GM21423 (cell line): Measurements from ENCODE around the gene TRIM17.

Experiments
- ATAC-seq: cut with Tn5 transposase; IDR thresholded peaks from one replicate; pipeline ENCODE4 v1.9.1; 2021; ENCODE audit warnings: mild to moderate bottlenecking, moderate library complexity; ENCODE audit not compliant: unreplicated experiment

Gene TRIM17

GRCh38 chr1:228416217-228416933, at the start of gene TRIM17:
Gene TRIM17, minus strand, starts transcription at chr1:228416861. Its CDS starts 1,789 bp downstream, at chr1:228415072.
- ATAC-seq = no peak

DNA sequence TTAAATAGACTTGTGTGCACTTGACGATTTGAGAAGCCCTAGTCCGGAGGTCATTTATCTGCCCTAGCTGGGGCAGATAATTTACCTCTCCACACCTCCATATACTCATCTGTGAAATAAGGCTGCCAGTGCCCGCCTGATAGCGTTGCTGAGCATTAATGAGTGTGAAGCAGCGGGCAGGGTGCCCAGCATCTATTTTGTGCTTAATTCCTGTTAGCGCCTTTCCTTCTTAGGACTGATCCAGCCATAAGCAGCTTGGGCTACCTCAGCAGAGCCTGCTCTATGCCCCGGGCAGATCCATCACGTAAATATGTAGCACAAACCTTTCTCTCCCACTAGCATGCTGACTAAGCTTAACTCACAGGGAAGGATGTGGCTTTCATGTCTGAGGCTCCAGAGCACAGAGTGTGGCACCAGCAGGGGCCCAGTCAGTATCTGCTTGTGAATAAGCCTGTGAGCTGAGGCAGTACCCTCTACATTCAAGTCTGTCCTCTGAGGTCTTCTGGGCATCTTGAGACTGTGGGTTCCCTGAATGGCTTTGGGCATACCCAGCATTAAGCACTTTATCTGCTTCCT, 49.0 kb upstream of the TRIM17 start:
- no peak for ATAC-seq

DNA sequence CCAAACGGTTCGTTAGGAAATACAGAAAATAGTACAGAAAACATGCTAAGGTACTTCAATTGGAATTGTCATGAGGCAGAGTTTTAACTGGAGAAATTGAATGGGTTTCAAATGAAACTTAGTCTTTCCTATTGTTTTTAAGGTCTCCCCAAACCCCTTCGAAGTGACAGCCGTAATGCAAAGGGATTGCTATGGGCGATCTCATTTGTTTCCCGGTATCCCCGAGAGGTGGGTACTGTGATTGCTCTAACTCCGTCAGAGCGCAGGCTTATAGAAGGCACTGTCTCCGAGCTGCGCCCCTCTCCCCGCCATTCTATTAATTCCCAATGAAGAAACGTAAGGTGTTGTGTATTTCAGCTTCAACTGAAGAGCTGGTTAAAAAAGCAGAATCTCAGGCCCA, 48.5 kb upstream of the TRIM17 start:
- no peak for ATAC-seq

DNA sequence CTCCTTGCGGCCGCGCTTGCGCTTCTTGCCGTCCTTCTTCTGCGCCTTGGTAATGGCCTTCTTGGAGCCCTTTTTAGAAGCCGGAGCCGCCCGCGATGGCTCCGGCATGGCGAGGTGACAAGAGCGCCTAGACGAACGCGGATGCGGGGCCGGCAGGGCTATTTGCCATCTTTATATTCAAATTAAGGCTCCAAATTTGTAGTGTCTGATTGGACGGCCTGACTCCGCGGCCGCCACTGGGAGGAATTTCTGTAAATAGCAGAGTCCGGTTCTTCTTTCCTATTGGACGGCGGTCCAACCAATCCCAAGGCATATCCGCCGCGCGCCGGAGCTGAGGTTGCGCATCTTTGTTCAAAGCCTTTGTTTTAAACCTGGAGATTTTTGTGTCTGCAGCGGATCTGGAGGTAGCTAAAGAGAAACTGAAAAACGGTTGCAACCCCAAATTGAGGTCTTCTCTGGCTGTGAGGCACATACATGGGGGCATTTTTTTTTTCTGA, 47.9 kb upstream of the TRIM17 start:
- peak; percentile 78 for ATAC-seq

DNA sequence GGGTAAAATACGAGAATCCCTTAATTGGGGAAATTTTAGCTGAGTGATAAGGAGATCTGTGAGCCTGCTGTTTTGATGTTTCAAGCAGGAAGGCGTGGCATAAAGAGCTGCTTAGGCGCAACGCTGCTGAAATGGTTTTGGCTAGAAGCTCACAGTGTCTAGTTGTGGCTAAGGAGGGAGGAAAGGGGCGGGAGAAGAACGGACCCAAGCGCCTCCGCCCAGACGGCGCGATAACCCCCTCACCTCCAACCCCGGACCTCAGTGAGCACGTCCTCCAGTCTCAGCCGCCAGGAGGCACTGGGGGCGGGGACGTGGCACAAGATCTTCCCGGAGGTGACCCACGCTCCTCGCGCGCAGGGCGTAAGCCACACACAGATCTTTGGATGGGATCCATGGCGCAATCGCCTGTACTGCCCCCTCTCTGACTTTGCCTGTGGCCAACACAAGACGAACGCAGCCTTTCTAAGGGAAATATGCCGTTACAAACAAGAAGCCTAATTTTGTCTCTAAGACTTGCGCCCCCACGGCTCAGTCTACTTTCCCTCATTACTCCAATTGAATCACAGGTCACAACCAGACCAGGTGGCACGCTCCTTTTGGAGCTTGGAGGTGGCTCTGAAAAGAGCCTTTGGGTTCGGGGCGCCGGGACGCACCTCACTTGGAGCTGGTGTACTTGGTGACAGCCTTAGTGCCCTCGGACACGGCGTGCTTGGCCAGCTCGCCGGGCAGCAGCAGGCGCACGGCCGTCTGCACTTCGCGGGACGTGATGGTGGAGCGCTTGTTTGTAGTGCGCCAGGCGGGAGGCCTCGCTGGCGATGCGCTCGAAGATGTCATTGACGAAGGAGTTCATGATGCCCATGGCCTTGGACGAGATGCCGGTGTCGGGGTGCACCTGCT, 47.1 kb upstream of the TRIM17 start:
- peak; percentile 47 for ATAC-seq

DNA sequence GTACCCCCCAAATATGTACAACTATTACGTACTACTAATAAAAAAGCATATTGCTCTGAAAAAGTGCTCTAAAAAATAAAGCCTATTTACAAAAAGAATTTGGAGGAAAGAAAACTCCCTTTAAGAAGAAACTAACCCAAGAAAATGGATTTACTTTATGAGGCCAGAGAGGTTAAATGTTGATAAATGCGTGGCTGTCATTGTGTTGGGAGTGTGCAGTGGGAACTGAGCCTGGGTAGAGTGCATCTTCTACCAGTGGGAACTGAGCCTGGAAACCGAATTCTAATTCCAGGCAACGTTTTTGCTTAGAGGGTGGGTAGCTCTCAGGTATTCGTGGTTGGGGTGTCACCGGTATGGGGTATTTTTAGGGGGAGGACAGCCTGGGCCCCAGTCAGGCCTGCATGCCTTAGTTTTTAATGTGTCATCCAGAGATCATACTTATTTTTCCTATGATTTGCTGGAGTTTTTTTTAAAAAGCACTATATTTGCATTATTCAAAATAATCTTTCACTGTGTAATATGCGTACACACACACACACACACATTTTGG, 46.4 kb upstream of the TRIM17 start:
- no peak for ATAC-seq

DNA sequence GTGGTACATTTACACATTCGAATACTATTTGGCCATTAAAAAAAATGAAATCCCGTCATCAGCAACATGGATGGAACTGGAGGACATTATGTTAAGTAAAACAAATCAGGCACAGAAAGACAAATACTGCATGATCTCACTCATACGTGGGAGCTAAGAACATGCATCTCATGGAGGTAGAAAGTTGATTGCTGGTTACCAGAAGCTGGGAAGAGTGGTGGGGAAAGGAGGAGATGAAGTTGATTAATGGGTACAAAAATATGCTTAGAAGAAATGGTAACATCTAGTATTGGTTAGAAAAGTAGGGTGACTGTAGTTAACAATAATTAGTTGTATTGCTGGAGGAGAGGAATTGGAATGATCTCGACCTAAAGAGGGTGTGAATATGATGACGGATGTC, 45.9 kb upstream of the TRIM17 start:
- no peak for ATAC-seq

GRCh38 chr1:228460821-228461220, 44.2 kb upstream of the TRIM17 start:
- no peak for ATAC-seq

DNA sequence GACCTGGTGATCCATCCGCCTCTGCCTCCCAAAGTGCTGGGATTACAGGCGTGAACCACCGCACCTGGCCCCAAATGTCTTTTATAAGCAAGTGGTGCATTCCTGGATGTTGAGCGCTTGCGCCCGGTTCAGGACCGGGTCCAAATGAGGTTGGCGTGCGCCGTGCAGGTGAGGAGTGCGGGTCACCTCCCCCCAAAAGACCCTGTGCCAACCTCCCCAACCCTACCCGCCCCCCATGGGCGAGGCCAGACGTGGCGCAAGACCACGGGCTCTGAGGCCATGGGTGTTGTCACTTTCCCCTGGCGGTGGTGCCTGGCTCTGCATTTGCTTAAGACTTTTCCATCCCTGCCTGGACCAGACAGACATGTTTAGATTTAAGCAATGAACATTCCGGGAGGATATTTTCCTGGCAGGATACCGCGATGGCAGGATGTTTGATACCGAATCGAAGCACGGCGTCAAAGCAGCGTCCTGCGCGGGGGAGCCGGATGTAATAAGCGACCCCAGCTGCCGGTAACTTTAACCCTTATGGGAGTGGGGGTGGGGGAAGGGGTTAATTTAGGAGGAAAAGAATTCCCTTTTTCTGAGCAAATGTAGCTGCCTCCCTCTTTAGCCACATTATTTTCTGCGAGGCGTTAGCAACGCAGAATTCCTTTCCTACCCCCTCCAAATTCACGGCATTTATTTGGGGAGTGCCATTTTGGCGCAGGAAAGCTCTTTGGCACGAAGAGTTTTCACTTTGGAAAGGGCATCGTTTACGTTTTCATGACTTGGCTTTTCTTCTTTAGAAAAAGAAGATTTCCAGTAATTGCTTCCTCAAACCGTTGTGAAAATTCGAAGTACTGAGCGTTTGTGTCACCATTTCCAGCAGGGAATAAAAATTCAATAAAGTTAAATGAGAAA, 42.7 kb upstream of the TRIM17 start:
- ATAC-seq = no peak

GRCh38 chr1:228457396-228458176, 40.9 kb upstream of the TRIM17 start:
- ATAC-seq = peak; percentile 91

DNA sequence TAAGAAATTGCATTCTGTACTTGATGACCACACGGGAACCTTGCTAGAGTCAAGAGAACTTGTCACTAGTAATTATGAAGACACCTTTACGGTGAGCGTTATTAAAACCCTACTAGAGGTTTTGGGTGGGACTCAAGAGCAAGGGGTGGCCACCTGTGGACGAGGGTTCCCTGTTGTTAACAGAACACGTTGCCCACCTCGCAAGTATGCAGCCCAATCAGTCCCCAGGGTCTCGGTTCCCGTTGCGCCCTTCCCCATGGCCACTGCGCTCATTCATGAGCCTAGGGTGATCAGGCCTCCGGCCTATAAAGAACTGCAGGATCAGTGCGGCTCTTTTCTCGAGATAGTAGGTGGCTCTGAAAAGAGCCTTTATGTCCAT, 40.3 kb upstream of the TRIM17 start:
- ATAC-seq = peak; percentile 3

- ATAC-seq = no peak
Measured at GRCh38 chr1:228456252-228457016, 39.8 kb upstream of the TRIM17 start.

DNA sequence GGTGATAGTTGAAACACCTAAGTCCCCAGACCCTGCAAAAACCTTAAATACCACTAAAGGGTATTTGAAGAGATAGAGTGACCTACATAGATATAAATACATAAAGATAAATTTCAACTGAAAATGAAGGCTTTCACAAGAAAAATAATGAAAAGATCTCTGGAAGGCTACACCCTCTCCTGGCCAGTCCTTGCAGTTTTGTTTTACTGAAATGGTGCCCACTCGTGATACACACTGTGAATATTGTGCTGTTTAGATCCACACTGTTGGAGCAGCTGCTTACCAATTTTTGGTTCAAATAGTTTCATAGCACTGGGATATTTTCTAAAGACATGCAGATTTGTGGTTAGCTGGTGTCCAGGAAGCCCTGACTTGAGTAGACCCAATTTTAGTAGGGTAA, 39.1 kb upstream of the TRIM17 start:
- ATAC-seq = no peak

DNA sequence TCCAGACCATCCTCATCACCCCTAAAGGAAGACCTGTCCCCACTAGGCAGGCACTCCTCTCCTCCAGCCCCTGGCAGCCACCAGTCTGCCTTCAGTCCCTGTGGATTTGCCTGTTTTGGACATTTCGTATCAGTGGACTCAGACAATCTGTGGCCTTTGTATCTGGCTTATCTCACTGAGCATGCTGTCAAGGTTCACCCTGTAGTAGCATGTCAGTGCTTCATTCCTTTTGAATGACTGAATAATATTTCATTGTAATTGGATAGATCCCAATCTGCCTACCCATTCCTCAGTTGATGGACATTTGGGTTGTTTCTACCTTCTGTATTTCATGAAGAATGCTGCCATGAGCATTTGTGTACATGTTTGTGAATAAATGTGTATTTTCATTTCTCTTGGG, 37.6 kb upstream of the TRIM17 start:
- no peak for ATAC-seq

- no peak for ATAC-seq
Measured at GRCh38 chr1:228453614-228454013, 37.0 kb upstream of the TRIM17 start.

GRCh38 chr1:228453022-228453560, 36.4 kb upstream of the TRIM17 start:
- ATAC-seq = no peak

DNA sequence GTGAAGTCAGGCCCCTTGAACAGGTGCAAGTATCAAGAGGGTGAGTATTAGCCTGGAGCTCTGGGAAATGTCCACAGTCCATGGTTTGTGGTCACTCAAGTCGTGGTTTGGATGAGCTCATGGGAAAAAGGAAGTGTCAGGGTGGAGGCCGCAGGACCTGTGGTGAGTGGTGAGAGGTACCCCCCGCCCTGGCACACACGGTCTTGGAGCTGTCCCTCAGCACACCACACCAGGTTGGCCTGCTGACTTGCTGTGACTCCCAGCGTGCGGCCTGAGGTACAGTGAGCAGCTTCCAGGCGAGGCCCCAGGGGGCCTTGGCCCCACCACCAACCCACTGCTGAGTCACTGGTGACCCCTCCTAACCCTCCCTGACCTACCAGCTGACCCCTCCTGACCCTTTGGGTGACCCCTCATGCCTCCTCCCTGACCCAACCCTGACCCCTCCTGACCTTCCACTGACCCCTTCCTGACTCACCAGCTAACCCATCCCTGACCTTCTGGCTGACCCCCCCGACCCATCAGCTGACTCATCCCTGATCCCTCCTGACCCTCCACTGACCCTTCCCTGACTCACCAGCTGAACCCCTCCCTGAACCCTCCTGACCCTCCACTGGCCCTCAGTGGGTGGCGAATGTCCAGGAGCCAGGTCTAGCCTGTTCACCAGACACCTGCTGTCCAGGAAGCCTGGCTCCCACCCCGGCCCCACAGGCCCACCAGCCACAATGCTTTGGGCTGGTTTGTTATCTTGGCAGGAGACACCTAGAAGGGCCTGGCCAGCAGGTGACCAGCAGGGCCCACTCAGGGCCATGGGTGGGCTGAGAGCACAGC, 35.7 kb upstream of the TRIM17 start:
- no peak for ATAC-seq

DNA sequence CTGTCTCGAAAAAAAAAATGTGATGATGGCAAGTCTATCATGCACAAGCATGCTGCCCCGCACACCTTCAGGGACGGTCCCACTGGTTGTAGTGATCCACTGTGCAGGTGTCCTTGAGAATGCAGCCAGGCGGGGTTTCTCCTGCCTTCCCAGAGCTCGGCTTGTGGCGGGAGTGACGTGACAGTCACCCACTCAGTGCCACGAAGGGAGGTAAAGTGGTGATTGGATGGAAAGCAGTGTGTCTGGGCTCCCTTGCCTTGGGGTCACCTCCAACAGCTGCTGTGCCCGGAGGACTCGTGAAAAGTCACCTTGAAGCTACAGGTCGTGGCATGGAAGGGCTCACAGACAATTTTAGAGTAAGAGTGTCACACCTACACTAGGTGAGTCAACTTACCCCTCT, 33.5 kb upstream of the TRIM17 start:
- ATAC-seq = no peak
